ENCODE measurements around the gene NPR3.

The NPR3 gene

DNA sequence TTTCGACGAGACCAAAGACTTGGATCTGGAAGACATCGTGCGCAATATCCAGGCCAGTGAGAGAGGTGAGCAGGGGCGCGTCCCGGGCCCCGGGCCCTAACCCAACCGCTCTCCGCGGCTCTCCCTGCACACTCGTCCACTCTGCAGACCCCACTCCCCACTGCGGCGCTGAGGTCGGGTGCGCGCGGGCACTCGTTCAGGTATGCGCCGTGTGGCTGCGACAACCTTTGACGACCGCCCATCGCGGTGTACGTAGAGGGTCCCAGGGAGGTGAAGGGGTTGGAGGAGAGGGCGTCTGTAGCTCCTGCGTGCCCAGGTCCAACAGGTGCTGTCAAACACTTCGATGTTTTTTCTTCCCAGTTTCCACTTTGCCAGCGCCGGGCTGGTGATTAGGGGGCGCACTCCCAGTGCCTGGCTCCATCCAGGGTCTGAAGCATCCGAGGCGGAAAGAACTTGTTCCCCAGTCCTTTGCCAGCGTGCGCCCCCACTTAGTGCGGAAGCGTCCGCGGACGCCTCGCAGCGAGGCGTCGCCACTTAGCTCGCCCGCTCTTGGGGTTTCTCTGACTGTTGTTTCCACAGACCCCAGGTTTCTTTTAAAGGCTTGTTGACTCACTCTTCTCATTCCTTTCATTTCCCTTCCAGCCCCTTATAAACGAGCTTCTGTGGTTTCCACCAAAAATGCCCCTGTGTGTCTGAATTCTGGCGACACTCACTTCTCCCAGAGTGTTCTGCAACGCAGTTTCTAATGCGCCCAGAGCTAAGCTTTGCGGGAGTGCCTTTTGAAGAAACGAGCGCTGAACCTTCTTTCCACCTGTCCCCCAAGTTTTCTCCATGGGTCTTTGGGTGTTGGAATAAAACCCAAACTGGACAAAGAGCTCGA is 1.6 kb downstream of the NPR3 start:
- DNase-seq, result no peak

DNA sequence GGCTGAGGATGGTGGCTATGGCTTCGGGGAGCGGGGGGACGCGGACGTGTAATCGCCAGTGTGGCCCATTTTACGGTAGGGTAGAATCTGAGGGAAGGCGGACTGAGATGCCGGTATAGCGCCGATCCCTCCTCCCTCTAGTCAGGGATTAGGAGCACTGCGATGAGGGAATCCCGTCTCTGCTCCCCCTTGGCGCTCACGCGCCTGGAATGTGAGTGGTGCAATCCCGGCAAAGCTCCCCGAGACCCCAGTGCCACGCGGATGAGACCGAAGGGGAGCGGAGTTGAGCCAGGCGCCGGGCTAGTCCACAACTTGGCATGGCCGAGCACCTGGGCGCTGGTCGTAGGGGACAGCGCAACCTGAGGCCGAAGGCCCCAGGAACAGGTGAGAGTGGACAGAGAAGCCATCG is 2.2 kb downstream of the NPR3 start:
- DNase-seq, result no peak

DNA sequence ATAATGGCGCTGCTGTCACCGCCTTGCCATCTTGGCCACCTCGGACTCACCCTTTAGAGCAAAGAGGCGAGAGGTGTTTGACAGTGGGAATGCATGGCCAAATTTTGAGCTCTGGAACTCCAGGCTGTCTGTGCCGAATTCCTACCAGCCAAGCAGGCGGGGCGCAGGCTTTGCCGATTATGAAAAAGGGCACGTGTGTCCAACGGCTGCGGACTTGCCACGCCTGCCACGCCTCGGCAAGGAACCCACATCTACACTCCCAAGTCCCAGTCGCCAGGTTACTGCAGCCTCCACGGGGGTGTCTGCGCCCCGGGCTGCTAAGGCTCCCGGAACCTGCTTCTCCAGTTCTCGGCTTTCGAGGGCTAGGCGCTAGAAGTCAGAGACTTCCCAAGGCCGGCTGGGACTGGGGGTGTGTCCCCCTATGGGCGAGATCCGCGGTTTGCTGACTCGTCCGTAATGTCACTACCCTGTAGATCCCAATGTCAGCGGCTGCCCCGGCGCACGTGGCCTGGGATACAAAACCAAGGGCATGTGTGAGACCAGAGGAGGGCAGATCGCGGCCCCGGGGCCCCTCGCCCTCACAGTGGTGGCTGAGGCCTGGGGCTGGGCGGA is 2.8 kb downstream of the NPR3 start:
- no peak for DNase-seq

DNA sequence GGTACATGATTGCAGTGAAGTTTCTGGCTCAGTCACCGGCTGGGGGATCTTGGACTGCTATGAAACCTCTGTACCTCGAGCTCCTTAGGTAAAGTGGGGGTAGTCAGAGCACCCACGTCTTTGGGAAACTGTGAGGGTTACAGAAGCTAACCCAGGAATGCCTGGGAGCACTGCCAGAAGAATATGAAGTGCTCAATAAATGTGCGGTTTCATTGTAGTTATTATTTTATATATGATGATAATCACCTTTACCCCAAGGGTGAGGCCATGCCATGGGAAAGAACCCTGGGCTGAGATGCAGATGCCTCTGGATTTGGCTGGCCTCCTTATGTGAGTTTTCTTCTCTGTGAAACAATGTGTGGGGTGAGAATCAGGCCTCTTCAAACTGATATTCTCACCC is 3.7 kb downstream of the NPR3 start:
- no peak for DNase-seq

DNA sequence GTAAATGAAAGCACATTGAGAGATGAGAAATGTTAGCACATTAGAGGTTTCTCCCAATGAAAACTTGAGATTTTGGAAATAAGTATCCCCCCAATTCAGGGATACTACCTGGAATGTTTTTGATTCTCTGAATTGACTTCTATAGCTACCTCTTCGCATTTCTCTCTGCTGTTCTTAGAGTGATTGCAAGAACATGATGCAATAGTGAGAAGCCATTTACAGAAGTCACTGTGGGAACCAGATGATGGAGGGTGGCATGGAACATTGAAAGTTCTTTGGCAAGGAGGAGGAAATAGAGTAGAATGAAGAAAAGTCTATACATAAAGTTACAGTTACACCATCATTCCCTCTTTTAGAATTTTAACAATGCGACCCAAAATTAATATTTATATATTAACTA is 9.2 kb downstream of the NPR3 start:
- no peak for DNase-seq

DNA sequence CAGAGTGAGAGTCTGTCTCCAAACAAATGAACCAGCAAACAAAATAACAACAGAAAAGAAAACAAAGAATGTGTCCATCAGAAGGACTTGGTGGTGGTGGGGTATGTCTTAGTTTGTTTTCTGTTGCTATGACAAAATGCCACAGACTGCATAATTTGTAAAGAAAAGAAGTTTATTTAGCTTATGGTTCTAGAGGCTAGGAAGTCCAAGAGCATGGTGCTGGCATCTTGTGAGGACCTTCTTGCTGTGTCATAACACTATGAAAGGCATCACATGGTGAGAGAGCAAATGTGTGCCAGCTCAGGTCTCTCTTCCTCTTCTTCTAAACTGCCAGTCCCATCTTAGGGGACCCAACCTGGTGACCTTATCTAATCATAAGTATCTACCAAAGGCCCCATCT is 10.5 kb downstream of the NPR3 start:
- DNase-seq, result no peak

DNA sequence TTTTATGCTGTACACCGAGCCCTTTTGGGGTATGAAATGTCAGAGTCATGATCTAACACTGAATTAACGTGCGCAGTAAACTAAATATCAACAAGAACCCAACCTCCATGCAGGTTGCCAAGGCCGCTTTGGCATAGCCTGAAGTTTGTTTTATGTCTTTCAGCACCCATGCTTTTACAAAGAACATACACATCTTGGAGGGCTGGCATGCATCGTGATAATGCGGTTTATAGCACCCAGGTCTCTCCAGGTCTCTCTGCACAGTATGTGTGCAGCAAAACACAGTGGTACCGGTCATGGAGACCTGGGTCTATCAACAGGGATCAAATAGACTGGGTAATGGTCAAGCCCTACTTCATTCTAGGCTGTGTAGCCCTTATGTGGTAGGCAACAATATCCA is 11.8 kb downstream of the NPR3 start:
- no peak for DNase-seq

DNA sequence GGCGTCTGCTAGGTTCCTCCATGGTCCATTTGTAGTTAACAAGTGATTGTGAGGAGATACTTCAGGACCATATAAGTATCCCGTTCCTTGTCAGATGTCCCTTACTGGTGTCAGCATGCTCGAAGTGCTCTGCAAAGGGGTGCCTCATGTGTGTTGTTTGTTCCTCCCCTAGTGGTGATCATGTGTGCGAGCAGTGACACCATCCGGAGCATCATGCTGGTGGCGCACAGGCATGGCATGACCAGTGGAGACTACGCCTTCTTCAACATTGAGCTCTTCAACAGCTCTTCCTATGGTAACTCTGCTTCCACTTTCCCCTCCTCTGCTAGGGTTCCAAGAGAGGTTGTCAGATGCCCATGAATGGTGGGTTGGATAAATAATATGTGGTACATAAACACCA is 13.4 kb downstream of the NPR3 start:
- no peak for DNase-seq

DNA sequence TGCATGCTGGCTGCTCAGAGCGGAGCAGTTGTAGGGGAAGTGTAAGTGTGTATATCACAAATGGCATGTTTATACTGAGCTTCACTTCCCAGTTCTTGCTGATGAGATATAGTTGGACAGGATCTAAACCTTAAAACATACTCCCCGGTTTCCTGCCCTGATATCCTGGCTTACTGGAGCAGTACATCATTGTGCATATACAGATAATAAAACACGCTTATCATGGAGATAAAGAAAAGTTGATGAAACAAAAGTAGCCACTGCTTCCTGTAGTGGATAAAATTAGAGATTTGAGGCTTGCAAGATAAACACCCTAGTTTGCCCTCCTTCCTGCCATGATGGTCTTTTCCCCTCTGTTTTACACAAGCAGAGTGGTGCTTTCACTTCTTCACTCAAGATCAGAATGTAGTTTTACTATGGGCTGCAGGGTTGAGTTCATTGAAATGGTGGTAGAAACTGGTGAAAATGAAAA is 15.0 kb downstream of the NPR3 start:
- no peak for DNase-seq

DNA sequence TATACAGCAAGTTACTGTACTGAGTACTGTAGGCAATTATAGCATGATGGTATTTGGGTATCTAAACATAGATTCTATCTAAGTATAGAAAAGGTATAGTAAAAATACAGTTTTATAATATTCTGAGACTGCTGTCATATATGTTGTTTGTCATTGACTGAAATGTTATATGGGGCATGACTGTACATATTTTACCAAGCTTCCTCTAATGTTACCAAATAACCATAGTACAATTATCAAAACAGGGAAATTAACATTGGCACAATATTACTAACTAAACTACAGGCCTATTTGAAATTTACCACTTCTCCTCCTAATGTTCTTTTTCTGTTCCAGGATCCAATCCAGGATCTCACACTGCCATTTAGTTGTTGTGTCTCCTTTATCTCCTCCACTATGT is 18.5 kb downstream of the NPR3 start:
- no peak for DNase-seq

DNA sequence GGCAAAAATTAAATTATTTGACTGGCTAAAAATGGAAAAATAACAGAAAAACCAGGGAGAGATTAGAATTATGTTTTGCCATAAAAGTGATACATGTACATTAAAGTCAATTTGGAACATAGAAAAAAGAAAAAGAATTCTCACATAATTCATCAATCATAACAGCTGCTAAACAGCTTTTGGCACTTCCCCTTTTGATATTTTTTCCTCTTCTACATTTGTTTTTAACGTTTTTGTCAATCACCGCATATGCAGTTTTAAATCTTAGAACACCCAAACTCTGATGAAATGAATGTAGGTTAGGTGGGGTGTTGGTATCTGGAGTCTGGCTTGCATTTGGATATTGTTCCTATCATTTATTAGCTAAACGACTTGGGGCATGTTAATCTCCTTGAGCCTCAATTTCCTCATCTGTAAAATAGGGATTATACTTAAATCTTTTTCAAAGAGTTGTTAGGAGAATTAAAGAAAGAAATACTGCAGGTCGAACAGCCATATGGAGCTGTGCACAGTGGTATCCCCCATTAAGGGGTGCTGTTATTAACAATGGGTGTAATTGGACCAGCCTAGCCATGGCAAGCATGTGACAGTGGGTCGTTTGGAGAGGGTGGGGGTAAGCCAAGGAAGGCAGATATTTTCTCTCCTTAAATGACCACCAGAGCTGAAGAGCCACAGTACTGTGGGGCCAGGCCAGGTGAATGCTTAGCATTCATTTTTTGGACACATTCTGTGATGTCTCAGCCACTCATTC is 22.6 kb downstream of the NPR3 start:
- no peak for DNase-seq

DNA sequence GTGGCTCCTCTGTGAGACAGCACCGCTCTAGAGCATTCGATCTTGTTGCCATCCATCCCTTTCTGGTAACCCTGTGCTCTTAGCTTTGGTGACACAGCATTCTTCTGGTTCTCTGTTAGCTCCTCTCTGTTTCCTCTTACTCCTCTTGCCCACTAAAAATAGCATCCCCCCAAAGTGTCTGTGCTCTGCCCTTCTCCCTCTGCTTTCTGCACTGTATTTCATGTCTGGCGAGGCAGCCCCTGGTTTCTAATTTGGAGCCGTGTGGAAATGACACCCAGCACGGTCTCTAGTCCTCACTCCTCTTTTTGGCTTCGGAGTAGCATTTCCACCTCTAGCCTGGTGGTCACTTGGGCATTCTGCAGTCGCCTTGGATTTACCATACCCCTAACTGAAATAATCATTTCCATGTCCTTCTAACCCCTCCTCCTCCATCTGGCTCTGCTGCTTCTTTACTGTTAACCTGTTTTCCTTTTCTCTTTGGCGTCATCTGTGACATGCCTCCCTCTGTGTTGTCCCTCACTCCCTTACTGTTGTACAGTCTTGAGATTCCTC is 23.8 kb downstream of the NPR3 start:
- no peak for DNase-seq

DNA sequence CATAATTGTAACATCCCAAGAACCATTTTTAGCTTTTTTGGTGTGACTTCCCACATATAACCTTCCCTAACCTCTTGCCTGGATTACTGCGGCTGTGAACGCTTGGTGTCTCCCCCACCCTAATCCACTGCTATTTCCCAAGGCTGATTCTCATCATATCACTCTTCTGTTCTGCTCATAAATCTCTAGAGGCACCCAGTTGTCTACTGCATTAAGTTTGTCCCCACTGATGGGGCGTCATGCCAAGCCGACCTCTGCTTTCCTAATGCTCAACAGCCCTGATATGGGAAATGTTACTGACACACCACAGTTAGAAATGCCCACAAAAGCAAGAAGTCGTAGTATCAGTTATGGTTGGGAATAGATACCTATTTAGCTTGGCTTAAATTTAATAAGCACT is 24.4 kb downstream of the NPR3 start:
- DNase-seq, result no peak

DNA sequence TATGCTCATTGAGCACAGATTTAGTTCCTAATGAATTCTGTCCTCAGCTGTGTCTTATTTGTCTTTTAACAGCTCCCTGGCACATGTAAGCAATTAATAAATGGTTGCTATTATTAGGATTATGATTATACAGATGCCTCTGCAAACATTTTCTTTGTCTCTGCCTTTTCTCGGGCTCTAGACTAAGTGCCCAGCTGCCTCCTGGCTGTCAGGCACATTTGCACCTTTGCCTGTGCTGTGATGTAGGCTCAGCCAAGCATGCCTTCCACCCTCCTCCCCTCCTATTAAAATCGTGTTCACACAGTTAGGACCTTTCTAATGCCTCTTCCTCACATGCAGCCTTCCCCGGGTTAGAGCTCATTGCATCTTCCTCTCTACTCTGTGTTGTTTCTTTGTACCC is 25.7 kb downstream of the NPR3 start:
- no peak for DNase-seq

DNA sequence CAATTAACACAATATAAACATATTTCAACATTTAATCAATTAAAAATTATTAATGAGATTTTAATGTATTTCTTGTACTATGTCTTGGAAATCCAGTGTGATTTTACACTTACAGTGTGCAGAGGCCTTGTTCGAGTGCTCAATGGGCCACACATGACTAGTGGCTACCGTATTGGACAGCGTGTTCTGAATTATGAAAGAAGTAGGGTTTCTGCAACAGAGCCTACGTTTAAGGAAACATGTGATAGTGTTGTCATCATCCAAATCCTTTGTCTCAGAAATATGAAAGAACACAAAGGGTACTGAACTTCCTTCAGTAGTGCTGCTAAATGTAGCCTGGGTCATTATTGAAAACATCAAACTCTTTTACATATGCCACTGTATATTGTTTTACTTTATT is 29.5 kb downstream of the NPR3 start:
- DNase-seq, result no peak

DNA sequence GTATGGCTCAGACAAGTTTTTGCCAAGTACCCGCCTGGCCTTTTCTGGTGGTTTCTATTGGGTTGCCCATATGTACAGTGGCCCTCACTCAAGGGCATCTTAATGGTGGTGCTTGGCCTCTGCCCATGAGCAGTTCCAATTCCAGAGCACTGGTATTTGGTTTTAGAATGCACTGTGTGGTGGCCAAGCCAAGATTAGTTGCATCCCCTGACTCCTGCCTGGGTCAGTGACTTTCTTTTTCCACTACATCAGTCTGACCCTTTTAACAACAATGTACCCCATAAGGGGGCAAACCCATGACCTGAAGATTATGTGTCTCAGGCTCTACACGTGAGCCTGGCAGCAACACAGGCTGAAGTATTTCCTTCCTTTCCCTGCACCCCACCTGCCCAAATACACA is 34.2 kb downstream of the NPR3 start:
- DNase-seq, result no peak

DNA sequence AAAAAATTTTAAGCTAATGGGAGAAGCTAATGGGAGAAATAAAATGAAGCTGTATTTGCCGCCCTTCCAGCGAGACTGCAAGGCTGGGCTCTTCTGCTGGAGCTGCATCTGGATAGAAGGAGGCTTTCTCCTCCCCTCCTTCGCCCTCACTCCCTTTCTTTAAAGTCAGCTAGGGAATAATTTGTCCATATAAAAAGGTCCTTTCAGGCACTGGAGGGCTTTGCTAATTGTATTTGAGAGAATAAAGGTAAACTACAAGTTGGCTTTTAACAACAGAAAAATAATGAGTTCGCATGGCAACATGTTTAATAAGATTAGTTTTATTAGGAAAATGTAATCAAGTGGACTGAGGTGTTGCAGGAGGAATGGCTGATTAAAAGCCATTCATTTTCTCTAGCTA is 41.3 kb downstream of the NPR3 start:
- DNase-seq, result no peak

DNA sequence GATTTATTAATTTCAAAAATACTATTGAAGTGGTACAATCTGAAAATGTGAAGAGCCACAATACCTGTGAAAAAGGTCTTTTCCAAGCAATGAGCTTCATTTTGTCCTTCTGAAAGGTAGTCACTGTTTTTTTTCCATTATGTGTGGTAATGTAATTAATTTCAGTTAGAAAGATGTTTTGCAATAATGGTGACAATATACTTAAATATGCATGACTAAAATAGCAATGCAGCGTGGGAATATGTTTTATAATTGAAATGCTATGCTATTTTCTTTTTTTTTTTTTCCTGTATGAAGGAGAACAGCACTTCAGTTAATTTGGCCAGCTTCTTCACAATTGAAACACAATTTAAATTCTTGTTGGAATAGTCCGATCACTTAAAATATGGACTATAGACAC is 41.9 kb downstream of the NPR3 start:
- DNase-seq, result no peak

DNA sequence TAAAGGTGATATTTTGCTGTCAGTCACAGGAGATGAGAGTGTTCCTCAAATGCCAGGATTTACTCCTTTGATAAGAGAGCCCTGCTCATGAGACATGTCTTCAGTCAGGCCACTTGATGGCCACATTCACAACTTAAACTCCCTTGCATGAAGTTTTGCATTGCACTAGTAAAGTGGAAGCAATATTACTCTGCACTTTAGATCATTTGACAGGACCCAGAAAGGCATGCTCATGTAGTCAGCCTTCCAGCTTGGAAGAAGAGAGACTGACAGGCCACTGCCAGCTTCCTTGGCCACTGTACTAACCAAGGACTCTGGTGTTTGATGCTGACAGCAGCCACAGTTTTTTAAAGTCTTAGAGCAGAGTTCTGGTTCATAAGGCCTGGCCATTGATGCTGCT is 42.6 kb downstream of the NPR3 start:
- DNase-seq, result no peak

DNA sequence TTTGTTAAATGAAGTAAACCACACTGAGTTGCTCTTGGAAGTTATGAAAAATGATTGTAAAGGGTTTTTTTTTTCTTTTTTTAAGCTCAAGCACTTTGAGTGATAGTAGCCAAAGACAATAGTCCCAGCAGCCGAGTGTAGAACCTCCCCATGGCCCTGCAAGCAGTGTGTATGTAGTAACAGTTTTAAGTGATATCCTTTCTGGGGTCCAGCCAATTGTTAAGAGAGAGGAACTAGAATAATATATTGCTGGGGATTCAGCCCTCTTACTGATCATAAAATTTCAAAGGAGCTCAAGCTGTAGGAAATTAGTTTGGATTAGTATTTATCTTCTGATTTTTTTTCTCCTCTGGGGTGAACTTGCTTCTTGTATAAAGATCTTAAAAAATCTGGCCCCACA is 43.2 kb downstream of the NPR3 start:
- DNase-seq, result no peak

DNA sequence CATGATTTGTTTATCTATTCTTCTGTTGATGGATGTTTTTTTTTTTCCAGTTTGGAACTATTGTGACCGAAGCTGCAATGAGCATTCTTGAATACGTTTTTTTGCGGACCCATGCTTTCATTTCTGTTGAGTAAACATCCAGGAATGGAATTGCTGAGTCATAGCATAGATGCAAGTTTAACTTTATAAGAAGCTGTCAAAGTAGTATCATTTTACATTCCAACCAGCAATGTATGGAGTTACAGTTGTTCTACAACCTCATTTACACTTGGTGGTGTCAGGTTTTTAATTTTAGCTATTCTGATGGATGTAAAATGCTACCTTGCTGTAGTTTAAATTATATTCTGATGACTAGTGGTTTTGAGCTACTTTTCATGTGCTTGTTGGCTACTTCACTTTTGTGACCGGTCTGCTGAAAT is 49.0 kb downstream of the NPR3 start:
- no peak for DNase-seq

DNA sequence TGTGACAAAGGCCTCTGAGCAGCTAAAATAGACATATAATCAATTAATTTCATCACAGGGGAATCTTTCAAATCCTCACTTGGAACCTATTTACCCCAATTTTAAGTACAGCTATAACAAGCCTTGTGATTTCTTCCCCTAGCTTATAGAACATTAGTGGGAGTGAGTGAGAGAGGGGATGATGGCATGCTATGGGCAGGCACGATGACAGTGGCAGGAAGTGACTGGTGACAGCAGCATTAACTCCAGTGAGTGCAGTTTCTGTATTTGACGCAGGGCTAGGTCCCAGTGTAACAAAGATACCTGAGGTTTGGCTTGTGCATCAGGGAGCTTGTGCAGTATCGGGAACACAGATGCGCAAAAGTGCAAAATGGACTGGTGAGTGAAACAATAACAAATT is 54.1 kb downstream of the NPR3 start:
- no peak for DNase-seq

DNA sequence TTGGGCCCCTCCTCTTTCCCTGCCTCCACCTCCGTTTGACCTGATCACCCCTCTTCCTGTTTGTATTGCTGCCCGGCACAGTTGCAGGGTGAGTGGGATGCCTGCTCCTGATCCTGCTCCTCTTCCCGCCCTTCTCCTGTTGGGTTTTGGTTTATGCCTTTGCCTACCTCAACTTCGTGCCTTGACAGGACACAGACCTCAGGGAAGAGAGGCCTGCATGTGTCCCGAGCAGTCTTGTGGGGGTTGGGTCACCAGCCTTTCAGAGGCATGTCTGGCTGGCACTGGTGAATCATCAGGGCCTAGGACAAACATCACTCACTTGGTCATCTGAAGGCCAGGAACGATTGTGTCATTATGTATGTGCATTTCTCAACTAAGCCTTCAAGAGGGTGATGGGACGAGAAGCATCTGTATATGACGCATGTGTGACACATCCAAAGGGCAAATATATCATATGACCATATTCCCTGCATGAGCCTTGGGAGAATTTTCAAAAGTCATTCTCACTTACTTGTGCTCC is 56.9 kb downstream of the NPR3 start:
- no peak for DNase-seq
